WI38 (cell line): Measurements from ENCODE around the gene MPV17L2.

Experiments
- H3K4me3 ChIP-seq: 2 replicates; pipeline ENCODE4 v1.5.1; 2011; ENCODE audit warnings: low read depth, mild to moderate bottlenecking, control low read depth, low read length
- TF ChIP-seq, protein P1 (sequence below): IDR thresholded peaks from 2 replicates; pipeline ENCODE4 v1.5.1; 2012; ENCODE audit warnings: low read depth, mild to moderate bottlenecking, control low read depth, low read length

The MPV17L2 gene

GRCh38 chr19:18192673-18193387, at the start of gene MPV17L2:
Gene MPV17L2 (plus strand): TSS chr19:18193218. CDS start chr19:18193282, 64 bp downstream.
- TF ChIP-seq, protein P1, sequence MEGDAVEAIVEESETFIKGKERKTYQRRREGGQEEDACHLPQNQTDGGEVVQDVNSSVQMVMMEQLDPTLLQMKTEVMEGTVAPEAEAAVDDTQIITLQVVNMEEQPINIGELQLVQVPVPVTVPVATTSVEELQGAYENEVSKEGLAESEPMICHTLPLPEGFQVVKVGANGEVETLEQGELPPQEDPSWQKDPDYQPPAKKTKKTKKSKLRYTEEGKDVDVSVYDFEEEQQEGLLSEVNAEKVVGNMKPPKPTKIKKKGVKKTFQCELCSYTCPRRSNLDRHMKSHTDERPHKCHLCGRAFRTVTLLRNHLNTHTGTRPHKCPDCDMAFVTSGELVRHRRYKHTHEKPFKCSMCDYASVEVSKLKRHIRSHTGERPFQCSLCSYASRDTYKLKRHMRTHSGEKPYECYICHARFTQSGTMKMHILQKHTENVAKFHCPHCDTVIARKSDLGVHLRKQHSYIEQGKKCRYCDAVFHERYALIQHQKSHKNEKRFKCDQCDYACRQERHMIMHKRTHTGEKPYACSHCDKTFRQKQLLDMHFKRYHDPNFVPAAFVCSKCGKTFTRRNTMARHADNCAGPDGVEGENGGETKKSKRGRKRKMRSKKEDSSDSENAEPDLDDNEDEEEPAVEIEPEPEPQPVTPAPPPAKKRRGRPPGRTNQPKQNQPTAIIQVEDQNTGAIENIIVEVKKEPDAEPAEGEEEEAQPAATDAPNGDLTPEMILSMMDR: no peak
- H3K4me3 ChIP-seq: peak within 1 kb of the TSS; percentile 79

DNA sequence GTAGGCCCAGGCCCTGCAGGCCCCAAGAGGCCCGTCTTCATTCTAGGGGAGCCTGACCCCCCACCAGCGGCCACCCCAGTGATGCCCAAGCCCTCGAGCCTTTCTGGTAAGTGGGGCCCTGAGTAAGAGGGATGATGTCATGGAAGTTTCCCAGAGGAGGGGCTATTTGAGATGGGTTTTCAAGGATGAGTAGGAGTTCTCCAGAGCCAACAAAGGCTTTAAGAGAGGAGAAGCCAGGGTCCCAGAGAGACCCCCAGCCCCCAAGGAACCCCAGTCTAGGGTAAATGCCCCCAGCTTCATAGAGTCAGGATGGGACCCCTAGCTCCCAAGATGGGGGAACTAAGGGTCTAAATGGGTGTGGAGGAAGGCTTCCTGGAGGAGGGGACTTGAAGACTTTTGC, 49.1 kb upstream of the MPV17L2 start:
- no peak overlapping the region for H3K4me3 ChIP-seq
- TF ChIP-seq, protein P1: no peak

- no peak overlapping the region for H3K4me3 ChIP-seq
- TF ChIP-seq, protein P1: no peak
Measured at GRCh38 chr19:18144361-18144760, 48.7 kb upstream of the MPV17L2 start.

GRCh38 chr19:18144906-18145305, 48.1 kb upstream of the MPV17L2 start:
- TF ChIP-seq, protein P1: no peak

GRCh38 chr19:18145391-18145999, 47.5 kb upstream of the MPV17L2 start:
- TF ChIP-seq, protein P1: no peak
- no peak overlapping the region for H3K4me3 ChIP-seq

More at GRCh38 chr19:18144906-18145305, 48.1 kb upstream of the MPV17L2 start:
- no peak overlapping the region for H3K4me3 ChIP-seq

- TF ChIP-seq, protein P1: no peak
- no peak overlapping the region for H3K4me3 ChIP-seq
Measured at GRCh38 chr19:18147396-18147795, 45.6 kb upstream of the MPV17L2 start.

DNA sequence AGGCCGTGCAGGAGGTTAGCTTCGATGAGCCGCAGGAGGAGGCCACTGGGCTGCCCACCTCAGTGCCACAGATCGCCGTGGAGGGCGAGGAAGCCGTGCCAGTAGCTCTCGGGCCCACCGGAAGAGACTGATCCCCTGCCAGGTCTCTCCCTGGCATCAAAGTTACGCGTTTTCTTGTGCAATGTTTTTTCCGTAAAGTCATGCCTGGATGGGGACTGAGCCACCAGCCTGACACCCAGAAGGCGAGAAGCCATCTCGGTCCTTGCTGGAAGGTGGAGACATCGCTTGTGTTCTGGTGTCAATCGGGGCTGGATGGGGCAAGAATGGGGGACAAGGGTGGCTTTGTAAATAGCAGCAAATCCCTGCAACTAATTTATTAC, 43.4 kb upstream of the MPV17L2 start:
- TF ChIP-seq, protein P1: no peak

More for the DNA sequence above, 43.4 kb upstream of the MPV17L2 start:
- no peak overlapping the region for H3K4me3 ChIP-seq
